Heart right ventricle (tissue), 16 donors: ENCODE results near the gene ACER3. TPM values are rescaled to one million over a fixed set of nuclear protein-coding genes. Genes with fewer than 3 reads are reported as not detected.

Source experiments
- ATAC-seq, 8 donors: fragments of 200-7000 bp; cut with Tn5 transposase; one replicate each; pipeline ENCODE4 v1.9.1; 2020; ENCODE audit warnings: mild to moderate bottlenecking in 8 of 8, moderate library complexity in 8 of 8, moderate number of reproducible peaks in 1 of 8
- DNase-seq, 2 donors: peaks; one replicate each; pipeline ENCODE4 v3.0.0-alpha.2; 2020
- H3K27ac ChIP-seq, 10 donors: fragments of 200-600 bp; sonication (generic) in 2 of 10; one replicate each; pipeline versions ENCODE4 v1.5.0 to v1.8.0; 2020 to 2022; ENCODE audit warnings: mild to moderate bottlenecking in 3 of 10
- H3K27me3 ChIP-seq, 7 donors: fragments of 200-600 bp; one replicate each; pipeline ENCODE4 v1.8.0; 2021 to 2022; ENCODE audit warnings: mild to moderate bottlenecking in 2 of 7
- H3K36me3 ChIP-seq, 9 donors: fragments of 200-600 bp; sonication (generic) in 1 of 9; one replicate each; pipeline versions ENCODE4 v1.5.0 to v1.8.0; 2020 to 2022; ENCODE audit warnings: mild to moderate bottlenecking in 2 of 9
- H3K4me1 ChIP-seq, 9 donors: fragments of 200-600 bp; sonication (generic) in 1 of 9; one replicate each; pipeline versions ENCODE4 v1.5.0 to v1.8.0; 2020 to 2022; ENCODE audit warnings: mild to moderate bottlenecking in 4 of 9
- H3K4me3 ChIP-seq, 10 donors: fragments of 200-600 bp; sonication (generic) in 2 of 10; one replicate each; pipeline versions ENCODE4 v1.5.0 to v1.8.0; 2020 to 2022; ENCODE audit warnings: mild to moderate bottlenecking in 7 of 10, moderate library complexity in 2 of 10
- H3K9me3 ChIP-seq, 11 donors: fragments of 200-600 bp in 10 of 11; sonication (generic) in 2 of 11; one replicate each; pipeline versions ENCODE4 v1.5.0 to v1.8.0; 2013 to 2022; ENCODE audit warnings: mild to moderate bottlenecking in 2 of 11, control low read depth in 1 of 11, moderate library complexity in 1 of 11
- WGBS, 2 donors: extraction: QIAGEN DNeasy Blood & Tissue Kit; methylation state at CpG; one replicate each; pipeline ENCODE4 v1.1.7; 2013; ENCODE audit warnings: inconsistent platforms in 1 of 2; 5-methylcytosine and 5-hydroxymethylcytosine counted together
- intact Hi-C, 10 donors: fragments of 100-400 bp; cut with DNase I; formaldehyde crosslinking; loops; one replicate each; pipeline versions ENCODE4 v1.11.1 to v1.14.2; 2022
- polyA plus RNA-seq, 2 donors: library from polyadenylated mRNA; stranded (reverse); fragments of 200-250 nt; gene quantifications; one replicate each; pipeline ENCODE4 v1.2.3, GENCODE V29; 2013
- total RNA-seq, 10 donors: library from RNA; stranded (reverse); fragmentation: NEBNext Ultra II Directional in 3 of 10; extraction: Animal tissue kit (Norgen Biotek cat#: 25700) in 3 of 10; gene quantifications; one replicate each; pipeline versions ENCODE4 v1.2.1 to v1.2.4, GENCODE V29; 2021 to 2023
- TF ChIP-seq, protein P1 (sequence below), 9 donors: fragments of 200-600 bp; sonication (generic) in 2 of 9; IDR thresholded peaks; one replicate each; pipeline versions ENCODE4 v1.5.0 to v1.8.0; 2021 to 2022; ENCODE audit warnings: antibody characterized with exemption in 9 of 9, mild to moderate bottlenecking in 5 of 9, moderate library complexity in 1 of 9
- donor health status: Arrhythmogenic right ventricular cardiomyopathy.
- donor health status: ischemic (EF 13 %, LVEDD 7.1; RV severe dilation, severe dysfunction).
- donor health status: healthy with polysubstance abuse.
- donor health status: DM: no; HTN: yes; CAD: no.
- donor health status: DM: no; HTN: no; CAD: no.
- donor health status: ischemic (EF 25% LVEDD 6.9; RV normal size, moderate dysfunction).
- donor health status: ischemic (EF 25% LVEDD 5.7; RV mildly dilated, moderate dysfunction).
- donor health status: healthy.
- donor health status: DM: yes; HTN: yes; CAD: no.
- donor health status: Ischemic cardiomyopathy.
- donor health status: ischemic (EF 35%, LVEDD 5.7; RV mildly dilated, moderate dysfunction).
- donor health status: nonischemic (EF 11% LVEDD 7.7; RV severe dilation, severe dysfunction).
- donor health status: DM: yes; HTN: yes; CAD: no.
- donor health status: PGD.
- donor health status: ischemic (EF 29% LVEDD 5.4; RV normal size, mild dysfunction).
- donor health status: nonischemic (EF 23%, LVEDD 6.1; RV moderate dilation, normal function).

ACER3 gene
- total and polyA plus RNA-seq, 12 donors = 2.9 to 14.8 (median 9.6) TPM

DNA sequence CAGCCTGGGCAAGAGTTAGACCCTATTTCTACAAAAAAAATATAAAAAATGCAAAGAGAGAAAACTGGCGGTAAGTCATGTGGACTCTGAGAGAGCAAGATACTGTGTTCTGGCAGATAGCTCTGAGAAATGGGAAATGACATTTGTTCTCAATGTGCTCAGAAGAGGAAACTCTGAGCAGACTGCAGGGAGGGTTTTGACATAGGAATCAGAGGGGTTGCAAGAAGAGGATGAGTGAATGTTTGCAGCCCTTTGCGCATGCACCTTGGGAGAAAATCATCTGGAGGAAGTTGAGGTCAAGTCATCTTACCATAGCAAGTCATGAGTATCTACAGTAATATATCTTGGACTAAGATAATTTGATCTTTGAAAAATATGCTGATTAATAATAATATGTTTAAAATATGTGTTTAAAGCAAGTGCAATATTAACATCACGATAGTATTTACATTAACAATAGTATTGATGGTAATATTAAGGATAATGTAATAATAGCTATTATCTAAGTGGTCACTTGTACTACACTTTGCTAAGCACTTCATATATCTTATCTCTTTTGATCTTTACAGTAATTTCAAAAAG, 2.6 kb downstream of the ACER3 start:
- Histone ChIP-seq H3K4me1 (peaks cover 0 to 45% (median 32%) of the 10 kb centered on the region in 9 donors), H3K27me3 (no peaks in the 10 kb centered on the region), H3K36me3 (peaks cover 0 to 2% (median 0%) of the 10 kb centered on the region in 9 donors), H3K4me3 (no peak overlapping the region), H3K9me3 (no peaks in the 10 kb centered on the region), H3K27ac (peak overlapping the region in 1 of 10 donors; percentile 38)
- no peak for ATAC-seq
- TF ChIP-seq, protein P1, sequence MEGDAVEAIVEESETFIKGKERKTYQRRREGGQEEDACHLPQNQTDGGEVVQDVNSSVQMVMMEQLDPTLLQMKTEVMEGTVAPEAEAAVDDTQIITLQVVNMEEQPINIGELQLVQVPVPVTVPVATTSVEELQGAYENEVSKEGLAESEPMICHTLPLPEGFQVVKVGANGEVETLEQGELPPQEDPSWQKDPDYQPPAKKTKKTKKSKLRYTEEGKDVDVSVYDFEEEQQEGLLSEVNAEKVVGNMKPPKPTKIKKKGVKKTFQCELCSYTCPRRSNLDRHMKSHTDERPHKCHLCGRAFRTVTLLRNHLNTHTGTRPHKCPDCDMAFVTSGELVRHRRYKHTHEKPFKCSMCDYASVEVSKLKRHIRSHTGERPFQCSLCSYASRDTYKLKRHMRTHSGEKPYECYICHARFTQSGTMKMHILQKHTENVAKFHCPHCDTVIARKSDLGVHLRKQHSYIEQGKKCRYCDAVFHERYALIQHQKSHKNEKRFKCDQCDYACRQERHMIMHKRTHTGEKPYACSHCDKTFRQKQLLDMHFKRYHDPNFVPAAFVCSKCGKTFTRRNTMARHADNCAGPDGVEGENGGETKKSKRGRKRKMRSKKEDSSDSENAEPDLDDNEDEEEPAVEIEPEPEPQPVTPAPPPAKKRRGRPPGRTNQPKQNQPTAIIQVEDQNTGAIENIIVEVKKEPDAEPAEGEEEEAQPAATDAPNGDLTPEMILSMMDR (IDR thresholded peaks at IDR 0.05) = no peak
- no peak for DNase-seq
- WGBS, 2 donors = 76 to 84% methylated on average over 3 of the region's 3 CpGs
- intact Hi-C loops = loop anchor here in 4 of 10 donors (5.0 kb wide), 3 partner anchors 39 to 56 kb away; no protein-coding TSS in a partner anchor

DNA sequence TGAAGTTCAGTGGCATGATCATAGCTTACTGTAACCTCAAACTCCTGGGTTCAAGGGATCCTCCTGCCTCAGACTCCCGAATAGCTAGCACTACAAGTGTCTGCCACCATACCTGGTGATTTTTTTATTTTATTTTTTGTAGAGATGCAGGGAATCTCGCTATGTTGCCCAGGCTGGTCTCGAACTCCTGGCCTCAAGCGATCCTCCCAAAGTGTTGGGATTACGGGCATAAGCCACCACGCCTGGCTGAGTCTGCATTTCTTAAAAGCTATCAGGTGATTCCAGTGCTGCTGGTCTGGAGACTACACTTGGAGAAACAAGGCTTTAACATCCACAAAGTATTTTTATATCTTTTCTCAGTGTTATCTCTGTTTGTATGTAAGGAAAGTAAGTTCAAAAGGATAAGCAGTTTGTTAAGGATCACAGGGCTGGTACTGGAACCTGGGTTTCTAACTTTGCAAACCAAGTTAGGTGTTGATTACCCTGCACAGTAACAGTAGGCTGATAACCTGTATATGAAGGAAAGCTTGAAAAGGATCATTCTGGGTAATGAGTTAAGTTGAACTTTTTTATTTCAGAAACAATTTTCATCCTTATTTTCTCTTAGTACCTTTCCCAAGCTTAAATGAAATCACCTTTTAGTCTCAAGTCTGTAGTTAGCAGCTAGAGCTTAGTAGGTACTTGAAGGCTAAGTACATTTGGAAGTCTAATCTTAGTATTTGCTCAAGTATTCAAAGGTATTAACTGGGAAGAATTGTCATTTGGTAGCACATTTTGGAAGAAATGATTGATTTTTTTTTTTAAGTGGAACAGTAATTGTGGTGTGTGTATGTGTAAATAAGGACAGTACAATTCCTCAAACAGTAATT, 12.5 kb downstream of the ACER3 start:
- intact Hi-C loops = no loop called here
- Histone ChIP-seq H3K27me3 (no peaks in the 10 kb centered on the region), H3K4me3 (no peak overlapping the region), H3K27ac (no peak overlapping the region), H3K36me3 (peaks cover 0 to 21% (median 4%) of the 10 kb centered on the region in 9 donors), H3K4me1 (peaks cover 0 to 8% (median 0%) of the 10 kb centered on the region in 9 donors), H3K9me3 (no peaks in the 10 kb centered on the region)
- TF ChIP-seq, protein P1 (IDR thresholded peaks at IDR 0.05) = no peak
- WGBS, 2 donors = 96% methylated on average over 6 of the region's 6 CpGs
- no peak for ATAC-seq
- DNase-seq = no peak

GRCh38 chr11:76878014-76878413, 17.3 kb downstream of the ACER3 start:
- H3K9me3 ChIP-seq = no peaks in the 10 kb centered on the region
- TF ChIP-seq, protein P1 (IDR thresholded peaks at IDR 0.05) = no peak
- intact Hi-C loops = no loop called here
- H3K4me1 ChIP-seq = peaks cover 0 to 16% (median 7%) of the 10 kb centered on the region in 9 donors
- DNase-seq (no peak), ATAC-seq (no peak)
- no peak overlapping the region for H3K27ac ChIP-seq
- no peaks in the 10 kb centered on the region for H3K36me3 ChIP-seq
- H3K27me3 ChIP-seq = no peaks in the 10 kb centered on the region
- no peak overlapping the region for H3K4me3 ChIP-seq
- 95 to 96% methylated on average over 2 of the region's 2 CpGs for WGBS, 2 donors

DNA sequence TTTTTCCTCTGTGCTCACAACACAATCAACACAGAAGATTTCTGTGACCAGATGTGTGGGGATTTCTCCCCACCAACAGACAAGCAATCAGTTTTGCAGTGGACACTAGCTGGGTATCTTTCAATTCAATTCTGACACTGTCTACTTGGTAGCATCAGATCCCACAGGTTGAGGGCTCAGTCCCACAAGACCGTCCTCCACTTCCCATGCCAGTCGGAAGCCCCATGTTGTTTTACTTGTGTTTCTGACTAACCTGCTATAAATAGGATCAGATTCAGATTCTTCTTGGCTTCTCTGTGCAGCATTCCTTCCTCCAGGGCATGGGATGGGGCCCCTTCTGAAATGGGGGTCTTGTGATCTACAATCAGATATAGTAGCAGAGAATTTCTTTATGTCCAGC, 19.6 kb downstream of the ACER3 start:
- Histone ChIP-seq H3K27me3 (no peaks in the 10 kb centered on the region), H3K36me3 (no peaks in the 10 kb centered on the region), H3K4me1 (peaks cover 0 to 23% (median 14%) of the 10 kb centered on the region in 9 donors), H3K27ac (no peak overlapping the region), H3K4me3 (no peak overlapping the region), H3K9me3 (no peaks in the 10 kb centered on the region)
- TF ChIP-seq, protein P1 (IDR thresholded peaks at IDR 0.05) = no peak
- 58 to 70% methylated on average over 2 of the region's 2 CpGs for WGBS, 2 donors
- intact Hi-C loops = no loop called here
- no peak for ATAC-seq
- DNase-seq = no peak
